SKM-1 treated with dmso at 0.1 percent for 144 hours (cell line): Measurements from ENCODE around the gene GLDN.
"Not testable (repeated sequence)": the region's sequence is repeated elsewhere in the genome, so short reads cannot be mapped to it uniquely, and the experiment has no call there.

Source experiments
- DNase-seq: peaks from one replicate; lab custom pipeline; 2025; ENCODE audit not compliant: unreplicated experiment; lab: John Stamatoyannopoulos, UW

The GLDN gene

GRCh38 chr15:51386960-51387698 lies 45.7 kb downstream of the GLDN start:
- DNase-seq: peak; percentile 30

DNA sequence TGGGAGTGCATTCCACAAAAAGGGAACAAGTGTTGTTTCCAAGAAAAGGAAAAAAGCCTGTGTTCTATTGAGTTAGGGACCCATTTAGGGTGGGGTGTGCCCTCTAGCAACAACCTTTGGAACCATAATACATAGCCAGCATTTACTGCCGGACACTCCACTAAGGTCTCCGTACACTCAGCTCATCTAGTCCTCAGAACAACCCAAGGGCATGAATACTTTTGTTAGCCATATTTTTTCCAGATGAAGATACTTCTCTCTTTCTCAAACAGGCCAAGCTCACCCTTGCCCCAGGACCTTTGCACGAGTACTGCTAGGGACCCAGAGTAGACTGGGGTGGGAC lies 46.2 kb downstream of the GLDN start:
- DNase-seq: no peak

DNA sequence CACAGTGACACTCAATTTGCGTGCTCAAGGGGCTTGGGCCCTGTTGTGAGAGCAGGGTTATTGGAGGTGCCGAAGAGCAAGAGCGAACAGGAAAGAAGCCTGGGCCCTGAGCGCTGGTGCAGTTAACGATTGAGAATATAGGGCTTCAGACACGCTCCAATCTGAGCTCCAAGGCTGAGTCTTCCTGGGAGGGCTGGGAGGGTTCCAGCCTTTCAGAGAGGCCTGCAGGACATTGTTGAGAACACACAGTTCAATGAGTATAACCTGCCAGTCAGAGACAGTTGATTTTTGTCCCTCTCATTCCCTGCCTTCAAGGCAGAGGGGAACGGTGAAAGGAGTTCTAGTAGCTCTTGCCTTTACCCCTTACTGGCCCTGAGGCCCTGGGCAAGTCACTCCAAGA lies 47.3 kb downstream of the GLDN start:
- no peak for DNase-seq

DNA sequence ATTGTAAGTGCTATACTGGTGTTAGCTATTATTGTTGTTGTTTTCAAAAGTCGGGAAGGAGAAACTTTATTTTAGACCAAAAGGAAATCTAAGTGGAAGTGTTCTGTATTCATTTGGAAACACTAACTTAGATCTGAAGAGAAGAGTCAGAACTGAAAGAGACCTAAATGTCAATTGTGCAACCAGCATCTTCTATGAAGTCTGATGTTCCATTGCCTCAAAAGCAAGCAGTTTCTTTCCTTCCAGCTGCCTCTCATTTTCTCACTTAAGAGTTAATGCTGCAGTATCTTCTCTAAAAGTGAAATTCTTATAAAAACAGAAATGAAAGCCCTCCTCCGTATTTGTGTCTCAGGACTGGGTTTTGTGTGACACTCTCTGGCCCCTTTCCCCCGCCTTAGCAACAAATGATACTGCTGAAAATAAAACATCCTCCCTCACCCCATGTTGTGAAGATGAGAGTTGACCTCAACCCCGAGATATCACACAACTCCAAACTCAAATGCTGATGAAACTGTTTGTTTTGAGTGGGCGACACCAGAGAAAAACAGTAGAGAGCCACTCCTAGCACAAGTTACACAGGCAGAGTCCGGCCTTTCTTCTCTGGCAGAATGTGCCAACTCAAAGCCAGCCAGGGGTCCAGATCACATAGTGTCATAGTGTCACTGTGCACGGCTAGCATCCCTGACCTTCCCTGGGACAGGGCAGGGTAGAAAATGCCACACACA lies 48.9 kb downstream of the GLDN start:
- no peak for DNase-seq

GRCh38 chr15:51390966-51391422 lies 49.5 kb downstream of the GLDN start:
- DNase-seq: no peak

- no peak for DNase-seq
Observed at GRCh38 chr15:51396921-51397320, 55.5 kb downstream of the GLDN start.

- no peak for DNase-seq
Observed at GRCh38 chr15:51398626-51399025, 57.2 kb downstream of the GLDN start.

GRCh38 chr15:51401051-51401780 lies 59.8 kb downstream of the GLDN start:
- no peak for DNase-seq

DNA sequence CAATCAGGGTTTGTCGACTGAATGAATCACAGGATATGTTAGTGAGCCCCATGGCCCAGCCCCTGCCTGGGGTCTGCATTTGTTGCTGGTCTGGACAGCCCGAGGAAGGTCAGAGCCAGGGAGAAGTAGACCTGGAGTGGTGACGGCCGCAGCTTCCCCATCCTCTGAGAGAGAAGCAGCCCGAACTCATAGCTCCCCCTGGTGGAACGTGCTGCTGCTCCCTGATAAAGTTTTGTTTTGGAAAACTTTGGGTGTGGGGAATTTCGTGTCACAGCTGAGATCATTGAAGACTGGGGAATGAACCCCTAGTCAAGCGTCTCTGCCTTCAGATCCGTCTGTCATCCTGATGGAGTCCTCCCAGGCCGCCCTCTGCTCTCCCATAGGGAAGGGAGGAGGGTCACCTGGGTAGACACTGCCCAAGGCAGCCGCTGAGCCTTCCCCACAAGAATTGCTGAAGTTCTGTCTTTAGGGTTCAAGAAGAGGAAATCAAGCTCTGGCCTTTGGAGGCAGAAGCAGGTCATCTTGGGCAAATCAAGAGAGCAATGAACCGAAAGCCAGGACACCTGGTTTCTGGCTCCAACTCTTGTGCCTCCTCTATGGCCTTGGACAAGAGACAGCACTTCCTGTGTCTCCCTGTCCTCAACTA lies 60.5 kb downstream of the GLDN start:
- peak; percentile 70 for DNase-seq

GRCh38 chr15:51403072-51403878 lies 61.8 kb downstream of the GLDN start:
- peak; percentile 21 for DNase-seq

DNA sequence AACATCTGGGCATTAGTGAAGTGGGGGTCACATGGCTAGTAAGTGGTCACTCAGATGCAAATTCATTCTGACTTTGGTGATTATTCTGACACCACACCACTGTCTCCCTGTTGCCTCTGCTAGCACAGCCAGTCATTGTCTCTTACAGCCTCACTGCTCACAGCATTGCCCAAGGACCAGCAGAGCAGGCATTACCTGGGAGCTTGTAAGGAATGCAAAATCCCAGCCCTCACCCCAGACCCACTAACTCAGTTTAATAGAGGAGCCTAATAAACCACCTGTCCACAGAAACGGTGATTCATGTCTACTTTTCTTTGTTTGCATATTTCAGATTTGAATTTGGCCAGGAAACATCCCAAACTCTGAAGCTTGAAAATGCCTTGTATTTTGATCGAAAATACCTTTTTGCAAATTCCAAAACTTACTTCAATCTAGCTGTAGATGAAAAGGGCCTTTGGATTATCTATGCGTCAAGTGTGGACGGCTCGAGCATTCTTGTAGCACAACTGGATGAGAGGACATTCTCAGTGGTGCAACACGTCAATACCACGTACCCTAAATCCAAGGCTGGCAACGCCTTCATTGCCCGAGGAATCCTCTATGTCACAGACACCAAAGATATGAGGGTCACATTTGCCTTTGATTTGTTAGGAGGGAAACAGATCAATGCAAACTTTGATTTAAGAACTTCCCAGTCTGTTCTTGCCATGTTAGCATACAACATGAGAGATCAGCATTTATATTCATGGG lies 62.7 kb downstream of the GLDN start:
- DNase-seq: no peak

- no peak for DNase-seq
Observed at GRCh38 chr15:51405693-51406523, 64.5 kb downstream of the GLDN start.

DNA sequence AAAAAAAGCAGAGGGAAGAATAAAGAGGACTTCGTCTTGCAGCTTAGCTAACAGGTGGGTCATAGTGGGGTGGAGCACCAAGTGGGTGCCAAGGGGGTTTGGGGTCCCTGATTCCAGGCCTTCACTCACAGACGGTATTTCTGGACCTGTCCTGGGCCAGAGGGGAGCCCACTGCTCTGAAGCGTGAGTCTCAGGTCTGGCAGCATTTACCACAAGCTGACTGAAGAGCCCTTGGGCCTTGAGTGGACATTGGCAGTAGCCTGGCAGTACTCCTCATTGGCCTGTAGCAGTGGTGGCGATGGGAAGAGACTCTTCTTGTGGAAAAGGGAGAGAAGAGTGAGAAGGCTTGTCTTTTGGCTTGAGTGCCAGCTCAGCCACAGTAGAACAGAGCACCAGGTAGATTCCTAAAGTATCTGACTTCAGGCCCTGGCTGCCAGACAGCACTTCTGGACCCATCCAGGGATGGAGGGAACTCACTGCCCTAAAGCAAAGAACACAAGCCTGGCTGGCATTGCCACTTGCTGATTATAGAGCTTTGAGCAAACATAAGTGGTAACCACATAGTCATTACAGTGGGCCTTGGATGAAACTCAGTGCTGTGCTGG lies 72.9 kb downstream of the GLDN start:
- no peak for DNase-seq

- no peak for DNase-seq
Observed at GRCh38 chr15:51416129-51416528, 74.7 kb downstream of the GLDN start.

- not testable (repeated sequence) for DNase-seq
Observed at GRCh38 chr15:51423040-51423439, 81.6 kb downstream of the GLDN start.

DNA sequence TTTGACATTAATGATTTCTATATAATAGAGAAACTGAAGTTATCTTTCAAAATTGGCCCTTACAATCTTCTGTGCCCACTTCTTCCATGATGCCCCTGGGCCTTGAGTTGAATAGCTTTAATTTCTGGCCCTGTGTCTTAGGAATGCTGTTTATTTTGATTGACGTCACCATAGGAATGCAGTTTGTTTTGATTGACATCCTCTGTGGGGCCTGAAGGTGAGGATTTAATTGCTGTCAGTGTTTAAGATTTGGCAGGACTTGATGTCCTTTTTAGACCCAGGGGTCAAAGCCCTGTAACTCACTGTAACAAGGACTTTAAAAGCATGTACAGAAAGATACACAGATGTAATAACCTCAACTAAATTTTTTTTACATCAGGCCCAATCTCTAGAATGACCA lies 83.3 kb downstream of the GLDN start:
- DNase-seq: no peak

DNA sequence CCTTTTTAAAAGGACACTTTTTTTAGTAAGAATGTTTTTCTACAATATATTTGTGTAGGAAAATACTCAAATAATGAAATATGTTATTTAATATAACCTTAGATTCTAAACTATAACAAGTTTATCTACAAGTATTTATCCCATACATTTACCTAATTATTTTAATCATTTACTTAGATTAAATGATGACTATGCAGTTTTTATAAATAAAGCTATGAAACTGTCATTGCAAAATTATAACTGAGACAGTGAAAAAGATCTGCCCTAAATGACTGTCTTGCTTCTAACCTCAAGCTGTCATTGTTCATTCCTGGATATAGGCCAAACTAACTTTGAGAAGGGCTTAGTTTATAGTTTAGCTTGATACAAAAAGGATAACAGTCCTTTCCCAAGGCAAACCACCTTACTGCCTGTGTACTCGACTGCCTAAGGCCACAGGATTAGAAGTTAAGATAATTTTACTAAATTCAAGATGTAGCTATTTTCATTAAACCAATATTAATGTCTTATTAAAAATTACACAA lies 84.1 kb downstream of the GLDN start:
- no peak for DNase-seq

GRCh38 chr15:51438526-51438925 lies 97.1 kb downstream of the GLDN start:
- DNase-seq: no peak
